KOPT-K1 (cell line): ENCODE results near the gene RYK.
"Not testable (repeated sequence)": the region's sequence is repeated elsewhere in the genome, so short reads cannot be mapped to it uniquely, and the experiment has no call there.

ENCODE experiments used
- H3K27ac ChIP-seq: fragments of 200-600 bp; sonication (generic); 2 replicates; pipeline ENCODE4 v1.5.1; 2016; ENCODE audit warnings: antibody characterized with exemption, mild to moderate bottlenecking, low read depth, low read length; ENCODE audit not compliant: poor library complexity, severe bottlenecking
- H3K36me3 ChIP-seq: fragments of 200-600 bp; sonication (generic); 2 replicates; pipeline ENCODE4 v1.5.1; 2017; ENCODE audit warnings: antibody characterized with exemption, mild to moderate bottlenecking, low read length, moderate library complexity; ENCODE audit not compliant: insufficient read depth
- H3K9me3 ChIP-seq: fragments of 200-600 bp; sonication (generic); 2 replicates; pipeline ENCODE4 v1.5.1; 2017; ENCODE audit warnings: antibody characterized with exemption, low read length, mild to moderate bottlenecking; ENCODE audit not compliant: insufficient read depth, poor library complexity, severe bottlenecking

Gene RYK

DNA sequence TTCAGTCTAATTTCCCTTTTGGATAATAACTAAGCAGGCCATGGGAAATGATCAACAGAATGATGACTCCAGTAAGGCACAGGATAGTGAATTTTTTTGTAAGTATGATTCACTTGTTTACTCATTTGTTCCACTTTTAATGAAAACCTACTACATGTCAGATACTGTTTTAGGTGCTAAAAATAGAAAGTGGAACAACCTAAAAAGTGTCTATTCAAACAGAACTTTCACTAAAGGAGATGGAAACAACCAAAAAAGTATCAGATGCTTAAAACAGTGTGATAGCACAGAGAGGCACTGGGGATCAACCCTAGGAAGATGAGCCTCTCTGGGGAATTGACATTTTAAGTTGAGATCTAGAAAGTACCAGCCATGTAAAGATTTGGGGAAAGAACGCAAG lies 11.1 kb downstream of the RYK start:
- Histone ChIP-seq H3K36me3 (no peaks in the 10 kb centered on the region), H3K27ac (no peak overlapping the region), H3K9me3 (no peaks in the 10 kb centered on the region)

DNA sequence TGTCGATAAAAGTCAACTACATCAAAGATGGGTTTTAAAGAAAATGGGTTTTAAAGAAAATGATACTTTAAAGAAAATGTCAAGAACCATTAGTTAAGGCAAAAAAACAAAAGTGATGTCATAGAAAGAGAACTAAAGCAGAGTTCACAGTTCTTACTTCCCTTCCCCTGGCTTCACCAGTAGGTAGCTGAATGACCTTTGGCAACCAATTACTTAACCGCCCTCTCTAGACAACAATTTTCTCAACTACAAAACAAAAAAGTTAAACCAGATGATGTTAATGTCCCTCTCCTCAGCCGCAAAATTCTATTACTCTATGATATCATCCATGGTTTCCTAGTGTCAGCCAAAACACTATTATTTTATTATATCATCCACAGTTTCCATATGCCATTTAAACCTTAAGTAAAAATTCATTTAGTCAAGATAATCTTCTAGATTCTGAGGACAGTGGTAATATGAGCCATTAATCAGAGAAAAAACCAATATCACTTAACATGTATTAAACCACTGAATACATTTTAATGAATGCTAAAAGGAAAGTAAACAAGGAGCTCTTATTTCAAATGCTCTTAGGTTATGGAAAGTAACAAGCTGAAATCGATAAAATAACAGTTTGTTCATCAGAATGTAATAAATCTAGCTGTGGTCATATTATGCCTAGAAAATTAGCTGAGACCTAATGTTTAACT lies 13.1 kb downstream of the RYK start:
- Histone ChIP-seq H3K9me3 (no peaks in the 10 kb centered on the region), H3K27ac (no peak overlapping the region)

DNA sequence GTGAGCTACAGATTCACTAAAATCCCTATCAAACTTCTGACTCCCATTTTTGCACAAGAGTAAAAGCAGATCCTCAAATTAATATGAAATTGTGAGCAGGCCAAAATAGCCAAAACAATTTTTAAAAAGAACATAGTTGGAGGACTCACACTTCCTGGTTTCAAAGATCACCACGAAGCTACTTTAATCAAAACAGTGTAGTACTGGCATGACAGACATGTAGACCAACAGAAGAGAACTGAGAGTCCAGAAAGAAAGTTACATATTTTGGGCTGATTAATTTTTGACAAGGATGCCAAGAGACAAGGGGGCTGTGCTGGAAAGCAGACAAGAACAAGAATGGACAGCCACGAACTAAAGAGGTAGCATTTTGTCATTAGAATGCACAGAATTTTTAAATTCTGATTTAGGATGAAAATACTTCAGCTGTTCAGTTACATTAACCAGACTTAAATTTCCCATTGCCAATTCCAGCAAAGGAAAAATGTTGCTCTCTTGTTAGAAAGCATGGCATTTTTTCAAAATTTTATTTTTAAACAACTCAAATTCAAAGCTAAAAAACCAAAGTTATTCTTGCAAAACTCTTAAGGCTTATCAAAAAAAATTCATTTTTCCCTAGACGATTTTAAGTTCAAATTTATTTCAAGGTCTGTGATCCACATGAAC lies 14.0 kb downstream of the RYK start:
- Histone ChIP-seq H3K9me3 (no peaks in the 10 kb centered on the region), H3K27ac (no peak overlapping the region), H3K36me3 (no peaks in the 10 kb centered on the region)

More for the DNA sequence above, 13.1 kb downstream of the RYK start:
- no peaks in the 10 kb centered on the region for H3K36me3 ChIP-seq

DNA sequence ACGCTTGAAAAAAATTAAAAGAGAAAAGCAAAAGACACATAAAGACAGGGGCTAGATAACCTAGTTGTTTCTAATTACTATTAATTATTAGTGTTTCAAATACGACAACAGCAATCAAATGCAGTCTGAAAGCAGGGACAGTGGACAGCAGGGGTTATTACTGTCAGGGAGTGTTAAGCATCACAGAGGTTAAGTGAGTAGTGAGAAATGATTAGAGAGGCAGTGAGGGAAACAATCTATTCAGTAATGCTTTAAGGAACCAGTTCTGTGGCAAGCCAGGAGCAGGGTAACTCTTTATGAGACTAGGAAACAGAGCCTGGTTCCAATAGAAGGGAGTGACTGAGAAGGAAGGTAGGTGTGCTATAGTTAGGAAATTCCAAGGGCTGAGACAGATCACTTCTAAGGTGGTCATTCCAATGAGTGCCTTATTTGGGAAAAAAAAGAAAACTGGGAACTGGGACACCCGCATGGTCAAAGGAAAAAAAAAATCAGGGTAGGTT lies 15.0 kb downstream of the RYK start:
- Histone ChIP-seq H3K27ac (no peak overlapping the region), H3K9me3 (no peaks in the 10 kb centered on the region)

DNA sequence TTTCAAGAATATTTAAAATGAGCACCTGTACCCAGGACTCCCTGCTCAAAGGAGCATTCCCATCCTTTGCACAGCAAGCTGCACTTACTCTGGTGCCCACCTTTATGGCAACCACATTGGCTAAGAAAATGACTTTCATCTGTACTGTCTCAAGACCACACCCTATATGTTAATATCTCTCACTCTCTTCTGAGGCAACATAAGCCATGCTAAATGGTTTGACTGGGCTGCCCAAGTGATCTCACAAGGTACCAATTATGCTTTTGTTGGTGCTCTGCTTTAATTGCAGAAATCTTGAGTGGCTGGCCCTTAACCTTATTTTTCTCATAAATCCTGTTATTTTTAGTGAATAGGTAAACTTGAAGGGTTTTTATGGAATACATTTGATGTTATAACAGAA lies 17.7 kb downstream of the RYK start:
- Histone ChIP-seq H3K27ac (no peak overlapping the region), H3K36me3 (0 out of 2 replicates have a peak, but pooled peaks cover 3% of the 10 kb centered on the region), H3K9me3 (no peaks in the 10 kb centered on the region)

More for the DNA sequence above, 15.0 kb downstream of the RYK start:
- H3K36me3 ChIP-seq = no peaks in the 10 kb centered on the region

DNA sequence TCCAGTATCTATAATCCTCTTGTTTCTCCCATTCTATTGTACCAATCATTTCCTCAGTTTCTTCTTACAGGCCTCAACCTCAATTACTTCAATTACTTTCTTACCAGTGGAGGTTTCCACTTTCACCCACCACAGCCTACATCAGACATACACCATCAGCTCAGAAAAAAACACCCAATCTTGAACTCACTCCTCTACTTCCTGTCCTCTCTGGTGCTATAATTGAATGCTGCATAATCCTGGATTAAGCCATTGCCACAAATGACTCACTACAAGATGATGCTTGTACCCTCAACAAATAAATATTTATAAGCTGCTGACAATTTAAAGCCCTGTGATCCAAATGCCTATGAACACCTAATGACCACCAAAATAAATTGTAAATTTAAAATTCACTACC lies 18.5 kb downstream of the RYK start:
- Histone ChIP-seq H3K36me3 (0 out of 2 replicates have a peak, but pooled peaks cover 3% of the 10 kb centered on the region), H3K9me3 (no peaks in the 10 kb centered on the region), H3K27ac (no peak overlapping the region)

DNA sequence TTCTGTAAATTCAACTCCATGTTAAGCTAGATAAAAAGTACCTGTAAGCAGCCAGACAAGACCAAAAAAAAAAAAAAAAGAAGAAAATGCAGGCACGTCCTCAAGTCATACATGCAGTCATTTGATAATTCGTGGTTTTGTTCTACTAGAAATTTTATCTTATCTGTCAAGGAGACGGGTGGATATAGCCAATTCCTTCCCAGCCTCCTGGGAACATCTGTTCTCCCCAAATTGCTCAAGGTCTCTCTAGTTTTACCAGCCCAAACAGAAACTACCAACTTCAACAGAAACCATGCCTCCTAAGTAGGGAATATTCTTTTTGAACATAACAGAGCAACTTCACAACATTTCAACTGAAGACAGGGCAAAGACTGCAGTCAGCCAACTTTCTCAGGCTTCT lies 19.5 kb downstream of the RYK start:
- Histone ChIP-seq H3K36me3 (0 out of 2 replicates have a peak, but pooled peaks cover 3% of the 10 kb centered on the region), H3K27ac (no peak overlapping the region), H3K9me3 (no peaks in the 10 kb centered on the region)

DNA sequence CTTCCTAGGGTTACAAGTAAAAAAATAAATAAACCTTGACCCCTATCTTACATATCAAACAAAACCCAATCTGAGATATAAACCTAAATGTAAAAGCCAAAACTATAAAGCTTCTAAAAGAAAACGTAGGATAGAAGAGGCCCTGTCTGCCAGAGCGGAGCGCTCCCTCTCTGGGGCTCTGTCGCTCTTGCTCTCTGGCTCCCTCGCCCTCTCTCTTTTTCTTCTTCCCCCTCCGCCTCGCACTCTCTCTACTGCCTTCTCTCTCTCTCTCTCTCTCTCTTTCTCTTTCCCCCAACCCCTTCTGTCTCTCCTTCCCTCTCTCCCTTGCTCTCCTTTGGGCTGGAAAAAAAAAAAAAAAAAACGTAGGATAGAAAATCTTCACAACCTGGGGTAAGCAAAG lies 21.6 kb downstream of the RYK start:
- H3K27ac ChIP-seq = no peak overlapping the region
- H3K9me3 ChIP-seq = no peaks in the 10 kb centered on the region
- 0 out of 2 replicates have a peak, but pooled peaks cover 3% of the 10 kb centered on the region for H3K36me3 ChIP-seq

DNA sequence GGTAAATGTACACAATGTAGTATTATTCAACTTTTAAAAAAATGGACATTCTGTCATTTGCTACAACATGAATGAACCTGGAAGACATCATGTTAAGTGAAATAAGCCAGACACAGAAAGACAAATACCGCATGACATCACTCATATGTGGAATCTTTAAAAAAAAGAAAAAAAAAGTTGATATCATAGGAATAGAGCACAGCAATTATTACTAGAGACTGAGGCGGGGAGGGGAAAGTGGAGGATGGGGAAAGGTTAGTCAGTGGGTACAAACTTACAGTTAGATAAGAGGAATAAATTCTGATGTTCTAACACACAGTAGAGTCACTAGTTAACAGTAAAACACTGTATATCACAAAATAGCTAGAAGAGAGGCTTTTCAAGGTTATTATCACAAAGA lies 22.2 kb downstream of the RYK start:
- Histone ChIP-seq H3K27ac (no peak overlapping the region), H3K36me3 (0 out of 2 replicates have a peak, but pooled peaks cover 3% of the 10 kb centered on the region)

DNA sequence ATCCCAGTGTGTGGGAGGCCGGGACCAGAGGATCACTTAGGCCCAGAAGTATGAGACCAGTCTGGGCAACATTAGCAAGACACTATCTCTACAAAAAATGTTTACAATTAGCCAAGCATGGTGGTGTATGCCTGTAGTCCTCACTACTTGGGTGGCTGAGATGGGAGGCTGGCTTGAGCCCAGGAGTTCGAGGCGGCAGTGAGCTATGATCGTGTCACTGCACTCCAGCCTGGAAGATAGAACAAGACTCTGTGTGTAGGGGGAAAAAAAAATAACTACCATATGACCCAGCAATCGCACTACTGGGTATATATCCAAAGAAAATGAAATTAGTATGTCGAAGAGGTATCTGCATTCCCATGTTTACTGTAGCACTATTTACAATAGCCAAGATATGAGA lies 22.6 kb downstream of the RYK start:
- Histone ChIP-seq H3K27ac (no peak overlapping the region), H3K9me3 (no peaks in the 10 kb centered on the region), H3K36me3 (0 out of 2 replicates have a peak, but pooled peaks cover 3% of the 10 kb centered on the region)

More for the DNA sequence above, 22.2 kb downstream of the RYK start:
- no peaks in the 10 kb centered on the region for H3K9me3 ChIP-seq

DNA sequence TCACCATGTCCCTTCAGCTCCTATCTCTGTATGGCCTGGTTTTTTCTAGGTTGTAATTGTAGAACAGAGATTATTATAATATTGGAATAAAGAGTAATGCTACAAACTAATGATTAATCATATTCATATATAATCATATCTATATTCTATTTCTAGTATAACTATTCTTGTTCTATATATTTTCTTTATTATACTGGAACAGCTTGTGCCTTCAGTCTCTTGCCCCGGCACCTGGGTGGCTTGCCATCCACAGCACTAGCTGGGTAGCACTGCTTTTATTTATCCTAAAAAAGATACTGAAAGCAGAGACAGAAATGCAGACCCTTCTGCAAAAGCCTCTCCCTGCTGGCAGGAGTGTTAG lies 25.9 kb downstream of the RYK start:
- H3K36me3 ChIP-seq, H3K9me3 ChIP-seq, H3K27ac ChIP-seq: not testable (repeated sequence)

DNA sequence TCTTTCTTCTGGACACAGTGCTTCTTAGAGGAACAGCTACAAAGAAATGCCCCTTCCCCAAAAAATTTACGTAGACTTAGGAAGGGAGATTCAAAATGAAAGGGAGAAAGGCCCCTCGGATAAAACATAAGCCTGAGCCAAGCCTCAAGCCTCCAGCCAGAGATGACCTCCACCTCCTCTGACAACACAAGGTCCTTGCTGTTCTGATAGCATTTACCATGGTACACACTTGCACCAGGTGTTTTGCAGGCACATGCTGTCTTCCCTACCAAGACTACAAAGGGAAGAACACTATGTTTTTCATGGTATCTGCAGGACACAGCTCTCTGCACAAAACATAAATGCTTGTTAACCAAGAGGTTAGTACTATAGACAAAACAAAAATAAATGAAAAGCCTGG lies 27.8 kb downstream of the RYK start:
- H3K27ac ChIP-seq = no peak overlapping the region
- H3K9me3 ChIP-seq = no peaks in the 10 kb centered on the region
- no peaks in the 10 kb centered on the region; the same call in none of the 2 replicates for H3K36me3 ChIP-seq

DNA sequence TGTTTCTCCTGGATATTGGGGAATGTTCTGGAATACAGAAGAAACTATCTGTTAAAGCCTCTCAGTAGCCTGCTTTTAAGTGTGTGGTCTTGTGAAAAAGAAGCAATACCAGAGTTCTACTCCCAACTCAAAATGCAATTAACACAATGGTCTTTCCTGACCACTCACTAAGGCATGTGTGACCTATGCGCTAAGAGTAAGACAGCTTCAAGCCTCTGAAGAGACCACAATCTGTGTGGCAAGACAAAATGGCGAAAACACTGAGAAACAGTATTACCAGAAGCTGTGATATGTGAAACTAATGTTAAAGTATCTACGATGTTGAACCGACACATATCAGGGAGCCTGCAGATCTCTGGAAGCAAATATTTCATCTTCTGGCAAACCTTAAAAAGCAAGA lies 33.8 kb downstream of the RYK start:
- peaks cover 6% of the 10 kb centered on the region for H3K36me3 ChIP-seq
- no peak overlapping the region for H3K27ac ChIP-seq
- no peaks in the 10 kb centered on the region for H3K9me3 ChIP-seq

DNA sequence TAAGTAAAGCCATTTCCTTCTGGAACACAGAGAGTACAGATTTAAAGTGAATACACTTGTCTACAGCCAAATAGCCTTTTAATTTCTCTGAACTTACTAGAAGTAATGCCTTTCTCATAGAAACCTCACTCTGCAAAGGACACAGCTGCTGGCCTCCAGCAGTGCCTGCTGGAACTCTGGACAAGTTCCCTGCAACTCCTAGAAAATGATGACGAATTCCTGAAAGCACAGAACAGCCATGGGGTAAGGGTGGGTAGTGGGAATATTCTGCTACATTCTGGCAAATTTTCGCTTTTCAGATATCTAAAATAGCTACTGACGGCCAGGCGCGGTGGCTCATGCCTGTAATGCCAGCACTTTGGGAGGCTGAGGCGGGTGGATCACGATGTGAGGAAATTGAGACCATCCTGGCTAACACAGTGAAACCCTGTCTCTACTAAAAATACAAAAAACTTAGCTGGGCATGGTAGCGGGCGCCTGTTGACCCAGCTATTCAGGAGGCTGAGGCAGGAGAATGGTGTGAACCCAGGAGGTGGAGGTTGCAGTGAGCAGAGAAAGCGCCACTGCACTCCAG lies 34.4 kb downstream of the RYK start:
- peaks cover 11% of the 10 kb centered on the region for H3K36me3 ChIP-seq
- H3K9me3 ChIP-seq = no peaks in the 10 kb centered on the region
- no peak overlapping the region for H3K27ac ChIP-seq

DNA sequence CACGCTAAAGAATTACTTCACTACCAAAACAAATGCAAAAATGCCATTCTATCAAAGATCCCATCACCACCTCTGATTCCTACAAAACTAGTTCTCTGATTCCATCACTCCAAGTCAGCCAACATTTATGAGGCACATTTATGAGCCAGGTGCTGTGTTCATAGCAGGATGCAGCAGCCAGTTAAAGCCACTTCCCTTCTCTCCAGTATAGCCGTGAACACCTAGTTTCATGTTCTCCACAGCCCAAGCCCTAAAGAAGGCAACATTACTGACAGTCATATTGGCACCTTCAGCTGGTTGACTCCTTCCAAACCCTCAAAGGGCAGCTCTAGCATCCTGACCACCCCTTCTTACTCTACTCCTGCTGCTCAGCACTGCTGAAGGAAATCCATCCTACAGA lies 36.4 kb downstream of the RYK start:
- Histone ChIP-seq H3K36me3 (peaks cover 24% of the 10 kb centered on the region), H3K27ac (no peak overlapping the region), H3K9me3 (no peaks in the 10 kb centered on the region)
